ENCODE data around the gene MAP1LC3B.
"Not testable (repeated sequence)": the region's sequence is repeated elsewhere in the genome, so short reads cannot be mapped to it uniquely, and the experiment has no call there.

MAP1LC3B gene

DNA sequence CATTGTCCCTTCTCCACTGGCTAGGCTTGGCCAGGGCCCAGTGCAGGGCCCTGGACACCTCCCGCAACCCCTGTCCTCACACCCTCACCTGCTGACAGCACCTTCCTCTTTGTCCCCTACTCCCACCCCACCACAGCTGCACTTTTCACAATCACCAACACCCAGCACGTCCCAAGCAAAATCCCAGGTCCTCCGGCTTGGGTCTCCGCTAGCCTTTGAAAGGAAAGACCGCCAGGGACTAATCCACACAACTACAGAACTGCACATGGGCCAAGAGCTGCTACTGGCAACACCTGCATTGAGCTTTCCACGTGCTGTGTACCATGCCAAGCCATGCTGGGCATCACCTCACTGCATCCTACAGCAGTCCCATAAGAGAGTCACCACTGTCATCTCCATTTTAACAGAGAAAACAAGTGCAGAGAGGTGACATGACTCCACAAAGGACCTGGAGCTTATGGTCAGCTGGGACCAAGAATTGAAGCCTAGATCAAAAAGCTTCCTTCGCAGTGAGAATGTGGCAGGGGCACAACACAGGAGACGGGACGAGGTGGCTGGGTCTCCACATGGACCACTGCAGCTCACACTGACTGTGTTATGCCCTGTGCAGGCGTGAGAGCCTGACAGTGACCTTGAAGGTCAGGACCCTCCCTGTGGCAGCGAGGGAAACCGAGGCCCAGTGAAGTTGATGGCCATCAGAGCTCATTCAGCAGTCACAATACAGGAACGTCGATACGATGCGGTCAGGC is 31.1 kb upstream of the MAP1LC3B start:
- no peak for DNase-seq (ENCODE audit: low read depth in 2 of 2)

DNA sequence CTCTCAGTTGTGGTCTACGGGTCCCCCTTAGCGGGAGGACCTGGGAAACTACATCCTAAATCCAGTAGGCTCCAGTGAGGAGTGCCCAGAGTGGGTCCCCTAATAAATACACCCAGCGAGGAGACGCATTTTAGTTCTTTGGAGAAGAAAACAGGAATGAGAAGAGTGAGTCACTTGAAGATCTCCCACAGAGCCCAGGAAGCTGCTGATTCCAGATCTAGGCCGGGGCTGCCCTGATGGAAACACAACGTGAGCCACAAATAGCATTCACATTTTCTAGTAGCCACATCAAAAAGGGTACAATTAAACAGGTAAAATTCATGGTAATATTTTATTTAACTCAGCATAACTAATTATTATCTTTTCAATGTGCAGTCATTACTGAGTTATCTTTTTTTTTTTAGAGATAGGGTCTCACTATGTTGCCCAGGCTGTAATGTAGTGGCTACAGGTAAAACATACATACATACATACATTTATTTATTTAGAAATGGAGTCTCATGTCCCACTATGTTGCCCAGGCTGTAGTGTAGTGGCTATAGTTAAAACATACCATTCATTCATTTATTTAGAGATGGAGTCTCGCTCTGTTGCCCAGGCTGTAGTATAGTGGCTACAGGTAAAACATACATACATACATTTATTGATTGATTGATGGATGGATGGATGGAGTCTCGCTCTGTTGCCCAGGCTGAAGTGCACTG is 30.1 kb upstream of the MAP1LC3B start:
- DNase-seq (ENCODE audit: low read depth in 2 of 2): no peak

DNA sequence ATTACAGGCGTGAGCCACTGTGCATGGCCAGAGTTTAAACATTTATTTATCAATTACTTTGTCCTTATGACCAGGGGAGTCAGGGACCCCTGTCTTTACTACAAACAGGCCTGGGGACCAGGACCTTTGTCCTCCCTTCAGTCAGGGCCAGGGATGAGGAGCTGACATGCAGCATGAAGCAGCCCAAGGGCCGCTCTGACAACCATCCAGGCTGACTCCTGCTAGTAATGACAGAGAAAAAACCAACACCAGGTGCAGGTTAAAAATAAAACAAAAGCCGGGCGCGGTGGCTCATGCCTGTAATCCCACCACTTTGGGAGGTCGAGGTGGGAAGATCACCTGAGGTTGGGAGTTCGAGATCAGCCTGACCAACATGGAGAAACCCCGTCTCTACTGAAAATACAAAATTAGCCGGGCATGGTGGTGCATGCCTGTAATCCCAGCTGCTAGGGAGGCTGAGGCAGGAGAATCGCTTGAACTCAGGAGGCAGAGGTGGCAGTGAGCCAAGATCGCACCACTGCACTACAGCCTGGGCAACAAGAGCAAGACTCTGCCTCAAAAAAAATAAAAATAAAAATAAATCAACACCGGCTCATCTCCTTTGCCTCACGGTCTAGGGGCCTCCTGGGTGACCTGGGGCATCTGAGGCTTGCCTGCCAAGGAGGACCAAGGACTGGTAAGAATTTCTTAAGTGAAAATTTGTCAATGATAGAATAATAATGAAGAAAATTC is 29.1 kb upstream of the MAP1LC3B start:
- not testable (repeated sequence) for DNase-seq (ENCODE audit: low read depth in 2 of 2)

DNA sequence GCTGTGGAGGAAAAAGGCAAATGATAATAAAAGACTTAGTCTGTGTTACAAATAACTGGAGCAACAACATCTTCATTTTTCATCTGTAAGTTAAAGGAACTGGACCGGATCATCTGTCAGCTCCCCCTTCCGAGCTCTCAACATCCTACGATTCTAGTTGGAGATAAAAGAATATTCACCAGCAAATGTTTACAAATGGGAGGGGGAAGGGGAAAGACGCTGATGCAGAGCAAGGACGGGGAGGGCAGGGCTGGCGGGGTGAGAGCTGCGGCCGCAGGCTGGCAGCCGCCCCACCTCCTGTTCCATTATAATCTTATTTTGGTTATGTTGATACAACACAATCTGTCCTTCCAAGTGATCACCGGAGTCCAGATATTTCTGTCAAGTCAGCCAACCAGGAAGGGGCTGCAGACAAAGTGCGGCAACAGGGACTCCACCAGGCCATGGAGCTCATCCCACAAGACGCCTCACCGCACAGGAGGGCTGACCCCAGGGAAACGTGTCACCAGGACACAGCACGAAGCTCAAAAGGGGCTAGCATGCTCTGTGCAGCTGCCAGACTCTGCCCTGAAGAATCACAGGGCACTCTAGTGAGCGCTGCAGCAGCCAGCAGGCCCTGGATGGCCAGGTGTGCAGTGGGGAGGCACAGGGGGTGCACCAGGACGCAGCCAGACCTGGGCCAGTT is 28.2 kb upstream of the MAP1LC3B start:
- DNase-seq (ENCODE audit: low read depth in 2 of 2): no peak

DNA sequence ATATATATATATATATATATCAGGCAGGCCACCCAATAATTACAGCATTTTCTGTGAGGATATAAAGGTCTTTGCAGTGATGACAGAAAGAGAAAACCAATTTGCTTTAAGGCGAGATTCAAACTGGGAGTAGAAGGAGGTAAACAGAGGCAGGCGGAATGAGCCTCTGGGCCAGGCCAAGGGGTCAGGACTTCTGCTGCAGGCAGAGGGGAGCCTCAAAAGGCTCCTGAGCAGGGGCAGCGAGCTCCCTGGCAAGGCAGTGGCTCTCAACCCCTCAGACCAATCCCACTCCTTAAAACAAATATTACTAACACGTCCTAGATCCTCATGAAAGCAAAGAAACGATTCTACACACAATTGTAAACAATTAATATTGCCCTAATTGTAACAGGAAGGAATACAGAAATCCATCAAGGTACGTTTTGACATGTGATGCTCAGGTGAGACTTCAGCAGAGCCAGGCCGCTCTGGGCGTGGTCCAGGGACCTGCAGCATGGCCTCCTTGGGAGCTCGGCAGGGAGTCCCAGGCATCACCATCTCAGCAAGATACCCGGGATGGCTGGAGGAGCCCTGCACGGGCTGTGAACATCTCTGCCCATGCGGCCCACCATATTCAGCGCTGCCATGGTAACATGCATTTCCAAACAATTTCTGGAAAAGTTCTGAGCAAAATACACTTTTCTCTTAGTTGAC is 27.0 kb upstream of the MAP1LC3B start:
- no peak for DNase-seq (ENCODE audit: low read depth in 2 of 2)

DNA sequence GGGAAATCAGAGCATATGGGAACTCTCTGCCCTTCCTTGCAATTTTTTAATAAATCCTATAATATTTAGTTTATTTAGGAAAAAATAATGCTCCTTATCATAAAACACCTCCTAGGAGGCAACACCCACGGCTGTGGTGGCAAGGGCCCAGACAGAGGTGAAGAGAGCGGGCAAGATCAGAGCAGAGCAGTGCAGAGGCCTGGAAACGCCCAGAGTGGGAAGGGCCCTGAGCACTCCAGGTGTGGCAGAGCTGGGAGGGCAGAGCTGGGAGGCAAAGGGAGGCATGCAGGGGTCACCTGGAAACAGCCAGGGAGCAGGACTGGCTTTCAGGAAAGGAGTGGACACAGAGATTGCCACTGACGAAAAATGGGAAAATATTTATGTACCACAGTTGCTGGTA is 25.8 kb upstream of the MAP1LC3B start:
- DNase-seq (ENCODE audit: low read depth in 2 of 2): no peak

DNA sequence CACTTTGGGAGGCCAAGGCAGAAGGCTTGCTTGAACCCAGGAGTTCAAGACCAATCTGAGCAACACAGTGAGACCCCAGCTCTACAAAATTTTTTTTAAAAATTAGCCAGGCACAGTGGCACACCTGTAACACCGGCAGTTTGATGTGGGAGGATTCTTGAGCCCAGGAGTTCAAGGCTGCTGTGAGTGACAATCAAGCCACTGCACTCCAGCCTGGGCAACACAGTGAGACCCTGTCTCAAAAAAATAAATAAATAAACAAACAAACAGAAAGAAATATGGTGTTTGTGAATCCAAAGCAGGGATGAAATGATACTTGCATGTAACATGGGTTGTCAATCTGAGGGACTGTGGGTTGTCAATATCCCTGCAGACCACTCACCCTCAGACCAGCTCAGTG is 25.2 kb upstream of the MAP1LC3B start:
- no peak for DNase-seq (ENCODE audit: low read depth in 2 of 2)

DNA sequence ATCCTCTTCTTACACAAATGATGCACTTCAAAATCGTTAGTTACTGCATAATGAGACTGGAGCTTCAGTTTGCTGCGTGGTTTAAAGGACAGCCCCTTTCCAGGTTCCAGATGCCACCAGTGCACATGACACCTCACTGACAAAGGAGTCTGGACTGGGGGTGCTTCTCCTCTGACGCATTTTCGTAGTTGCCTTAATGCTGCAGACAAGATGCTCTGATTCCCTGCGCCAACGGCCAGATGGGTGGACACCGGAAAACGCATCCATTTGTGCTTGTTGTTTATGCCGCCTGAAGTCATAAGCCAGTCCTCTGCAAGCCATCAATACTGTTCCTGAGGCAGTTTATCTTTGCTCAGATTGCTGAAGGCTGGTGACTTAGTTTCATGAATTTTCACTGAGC is 24.6 kb upstream of the MAP1LC3B start:
- no peak for DNase-seq (ENCODE audit: low read depth in 2 of 2)

DNA sequence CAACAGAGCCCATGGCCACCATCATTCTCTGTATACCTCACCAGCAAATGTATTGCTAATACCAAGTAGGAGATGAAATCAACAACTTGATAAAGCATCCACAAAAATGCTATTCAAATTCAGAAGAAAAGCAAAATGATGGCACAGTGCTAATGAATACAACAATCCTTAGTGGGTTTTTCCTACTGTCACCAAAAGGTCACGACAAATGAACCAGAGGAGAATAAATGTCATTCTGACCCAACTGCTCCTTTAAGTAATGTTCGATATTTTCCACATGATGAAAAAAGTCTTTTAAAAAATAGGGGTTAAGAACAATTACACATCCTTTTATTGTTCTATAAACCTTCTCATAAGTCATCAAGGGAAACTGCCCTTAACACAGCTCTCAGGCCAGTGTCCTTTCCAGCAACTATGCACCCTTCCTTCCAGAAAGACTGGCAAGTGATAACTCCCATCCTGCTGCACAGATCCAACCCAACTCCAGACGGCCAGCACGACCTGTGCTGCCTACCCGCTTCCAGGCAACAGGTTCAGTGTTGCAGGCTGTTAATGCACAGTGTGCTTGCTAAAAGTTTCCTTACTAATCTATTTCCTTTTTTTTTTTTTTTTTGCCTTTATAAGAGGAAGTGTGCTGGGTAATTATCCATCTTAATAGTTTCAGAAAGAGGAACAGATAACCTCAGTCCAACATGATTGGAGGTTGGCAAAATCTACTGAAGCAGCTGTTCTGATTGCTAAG is 23.9 kb upstream of the MAP1LC3B start:
- DNase-seq (ENCODE audit: low read depth in 2 of 2): no peak

DNA sequence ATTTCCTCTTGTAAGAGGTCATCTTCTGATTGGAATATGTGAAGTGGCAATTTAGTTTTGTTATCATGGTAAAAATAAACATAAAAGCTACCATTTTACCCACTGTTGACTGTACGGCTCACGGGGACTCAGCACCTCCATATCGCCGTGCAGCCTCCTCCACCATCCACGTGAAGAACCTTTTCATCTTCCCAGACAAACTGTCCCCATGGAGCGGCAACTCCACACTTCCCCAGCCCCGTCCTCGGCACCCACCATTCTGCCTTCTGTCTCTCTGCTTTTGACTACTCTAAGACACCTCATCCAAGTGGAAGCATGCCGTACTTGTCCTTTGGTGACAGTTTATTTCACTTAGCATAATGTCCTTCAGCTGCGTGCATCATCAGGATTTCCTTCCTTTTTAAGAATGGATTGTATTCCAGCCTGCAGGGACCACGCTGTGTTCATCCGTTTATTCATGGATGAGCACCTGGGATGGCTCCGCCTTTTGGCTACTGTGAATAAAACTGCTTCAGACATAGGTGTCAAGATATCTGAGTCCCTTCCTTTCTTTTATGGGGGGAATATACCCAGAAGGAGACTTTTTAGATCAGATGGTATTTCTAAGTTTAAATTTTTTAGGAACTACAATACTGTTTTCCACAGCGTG is 22.9 kb upstream of the MAP1LC3B start:
- no peak for DNase-seq (ENCODE audit: low read depth in 2 of 2)

DNA sequence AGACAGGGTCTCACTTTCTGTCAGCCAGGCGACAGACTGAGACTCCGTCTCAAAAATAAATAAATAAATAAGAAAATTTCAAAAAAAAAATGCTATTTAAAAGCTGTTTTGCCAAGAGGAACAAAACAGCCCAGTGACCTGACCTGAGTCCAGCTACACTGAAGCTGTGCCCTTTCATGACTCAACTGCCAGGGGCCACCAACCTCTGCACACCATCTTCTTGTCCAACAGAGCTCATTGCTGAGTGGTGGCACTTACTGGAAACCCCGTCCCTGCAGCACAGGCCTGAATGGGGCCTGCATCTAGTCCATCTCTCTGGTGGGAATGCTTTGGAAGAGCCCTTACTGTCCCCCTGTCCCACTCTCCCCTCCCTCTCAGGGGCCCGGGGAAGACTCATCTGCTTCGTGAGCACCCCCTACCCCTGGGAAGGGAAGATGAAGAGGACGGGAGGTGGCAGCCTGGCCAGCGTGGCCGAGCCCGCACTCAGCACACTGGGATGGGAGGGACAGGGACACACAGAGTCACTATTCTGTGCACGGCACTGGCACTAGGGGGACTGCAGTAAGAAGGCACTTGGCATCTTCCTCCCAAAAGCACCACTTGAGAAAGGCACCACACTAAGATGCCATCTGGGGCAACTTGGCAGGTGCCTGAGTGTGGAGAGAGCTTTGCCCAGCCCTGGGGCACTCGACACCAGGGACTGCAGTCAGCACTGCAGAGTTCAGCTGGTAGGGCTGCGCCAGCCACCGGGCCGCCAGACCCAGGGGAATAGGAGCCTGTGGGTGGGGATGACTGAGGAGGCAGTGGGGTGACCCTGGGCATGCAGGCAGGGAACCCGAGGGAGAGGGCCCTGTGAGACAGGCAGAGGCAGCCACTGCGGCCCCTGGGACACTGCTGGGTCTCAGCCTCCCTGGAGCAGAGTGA is 22.1 kb upstream of the MAP1LC3B start:
- DNase-seq (ENCODE audit: low read depth in 2 of 2): no peak

DNA sequence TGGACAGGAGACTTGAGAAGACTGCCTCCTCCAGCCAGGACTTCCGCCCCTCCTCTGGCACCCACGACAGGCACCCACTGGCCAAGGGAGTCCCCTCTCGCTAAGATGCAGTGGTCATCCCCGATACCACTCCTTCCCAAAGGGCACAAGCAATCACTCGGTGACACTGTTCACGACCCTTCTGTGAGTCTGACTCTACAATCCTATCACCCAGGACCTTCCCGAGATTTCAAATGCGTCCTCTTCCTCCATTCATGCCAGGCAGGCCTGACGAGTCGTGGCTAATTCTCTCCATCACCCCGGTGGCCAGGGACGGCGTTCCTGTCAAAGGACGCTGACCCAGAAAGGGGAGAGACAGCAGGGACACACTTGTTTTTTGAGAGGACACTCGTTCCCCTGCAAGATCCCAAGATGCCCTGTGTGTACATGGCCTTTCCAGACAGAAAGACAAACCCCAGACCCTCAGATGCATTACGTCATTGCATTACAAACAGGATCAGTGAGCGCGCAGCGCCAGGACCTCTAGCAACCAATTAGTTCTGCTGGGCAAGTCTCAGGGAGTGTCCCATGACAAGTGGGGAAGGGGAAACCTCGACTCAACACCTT is 20.8 kb upstream of the MAP1LC3B start:
- no peak for DNase-seq (ENCODE audit: low read depth in 2 of 2)

DNA sequence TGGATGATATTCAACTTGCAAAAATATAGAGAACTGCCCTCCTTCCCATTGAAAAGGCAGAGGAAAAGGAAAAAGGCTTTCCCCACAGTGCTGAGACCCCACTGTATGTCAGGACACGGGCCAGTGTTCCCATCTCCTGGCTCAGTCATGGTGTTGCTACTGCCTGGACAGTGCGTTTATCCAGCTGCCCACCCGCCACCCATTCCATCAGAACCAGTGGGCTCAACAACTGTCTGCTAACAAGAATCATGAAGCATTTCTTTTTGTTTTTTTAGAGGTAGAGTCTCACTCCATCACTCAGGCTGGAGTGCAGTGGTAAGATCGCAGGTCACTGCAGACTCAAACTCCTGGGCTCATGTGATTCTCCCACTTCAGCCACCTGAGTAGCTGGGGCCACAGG is 19.8 kb upstream of the MAP1LC3B start:
- no peak for DNase-seq (ENCODE audit: low read depth in 2 of 2)

DNA sequence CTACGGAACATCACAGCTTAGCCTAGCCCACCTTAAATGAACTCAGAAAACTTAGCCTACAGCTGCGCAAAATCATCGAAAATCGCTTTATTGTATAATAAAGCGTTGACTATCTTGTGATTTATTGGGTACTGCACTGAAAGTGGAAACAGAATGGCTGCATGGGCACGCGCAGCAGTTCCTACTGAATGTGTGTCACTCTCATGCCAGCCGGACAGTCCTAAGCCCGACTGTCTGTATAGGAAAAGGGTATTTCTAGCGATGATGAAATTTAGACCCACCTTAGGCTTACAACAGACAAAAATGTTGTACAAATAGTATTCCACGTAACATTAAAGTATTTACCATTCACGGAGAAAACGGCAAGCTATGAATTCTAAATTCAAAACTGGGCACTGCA is 17.8 kb upstream of the MAP1LC3B start:
- DNase-seq (ENCODE audit: low read depth in 2 of 2): no peak

DNA sequence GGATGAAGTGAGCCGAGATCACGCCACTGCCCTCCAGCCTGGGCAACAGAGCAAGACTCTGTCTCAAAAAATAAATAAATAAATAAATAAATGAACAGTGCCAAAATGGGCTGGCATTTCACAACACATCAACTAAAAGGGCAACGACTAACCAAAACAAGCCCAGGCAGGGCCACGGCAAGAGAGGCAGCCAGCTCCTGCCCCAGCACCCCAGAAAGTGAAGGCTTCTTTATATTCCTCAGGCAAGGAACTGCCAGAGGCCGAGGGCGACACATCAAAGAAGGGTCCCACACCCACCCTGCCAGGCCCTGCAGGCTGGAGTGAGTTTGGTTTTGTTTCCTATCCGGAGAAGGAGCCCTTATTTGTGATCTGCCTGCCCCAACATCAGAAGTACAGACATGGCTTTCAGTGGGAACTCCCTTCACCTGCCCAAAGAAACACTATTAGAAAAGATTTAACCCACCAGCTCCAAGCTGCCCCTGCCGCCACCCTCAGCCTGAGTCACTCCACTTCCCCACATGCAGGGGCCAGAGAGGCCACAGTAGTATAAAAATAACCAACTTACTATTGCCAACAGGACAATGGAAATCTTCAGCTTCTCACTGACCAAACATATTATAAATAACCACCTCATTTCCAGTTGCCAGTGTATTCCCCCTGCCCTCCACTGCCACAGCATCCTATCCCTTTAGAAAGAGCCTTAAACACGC is 16.6 kb upstream of the MAP1LC3B start:
- no peak for DNase-seq (ENCODE audit: low read depth in 2 of 2)

DNA sequence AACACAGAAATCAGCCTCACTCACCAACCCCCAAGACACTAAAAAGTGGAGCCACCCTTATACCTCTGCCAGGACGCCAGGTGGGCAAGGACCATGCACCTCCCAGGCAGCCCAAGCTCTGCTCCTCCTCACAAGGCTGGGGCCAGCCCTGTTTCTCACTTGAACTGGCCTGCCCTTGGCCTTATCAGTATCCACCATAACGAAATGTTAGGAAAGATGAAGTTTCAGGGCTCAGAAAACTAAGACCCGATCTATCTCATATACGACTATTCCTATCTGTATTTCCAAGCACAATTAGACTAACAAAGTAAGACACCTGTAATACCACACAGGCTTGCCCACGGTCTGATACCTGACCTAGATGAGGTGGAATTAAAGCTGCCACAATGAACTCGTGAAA is 15.5 kb upstream of the MAP1LC3B start:
- DNase-seq (ENCODE audit: low read depth in 2 of 2): no peak

DNA sequence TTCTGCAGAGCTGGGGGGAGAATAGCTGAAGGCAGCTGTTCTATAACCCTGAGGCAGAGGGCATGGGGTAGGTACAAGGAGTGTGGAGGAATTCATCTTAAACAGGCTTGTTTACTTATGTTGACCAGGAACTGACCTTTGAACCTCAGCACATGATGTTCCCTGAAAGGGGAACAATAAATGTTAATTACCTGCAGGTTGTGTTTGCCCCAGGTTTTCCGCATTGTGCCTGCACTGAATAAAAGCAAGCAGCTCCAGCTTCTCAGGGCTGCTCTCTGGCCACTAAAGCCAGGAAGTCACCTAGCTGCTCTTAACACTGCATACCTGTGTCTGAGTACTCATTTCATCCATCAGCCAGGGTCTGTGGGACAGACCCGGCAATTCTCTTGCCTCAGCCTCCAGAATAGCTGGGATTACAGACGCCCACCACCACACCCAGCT is 12.8 kb upstream of the MAP1LC3B start:
- DNase-seq (ENCODE audit: low read depth in 2 of 2): not testable (repeated sequence)

DNA sequence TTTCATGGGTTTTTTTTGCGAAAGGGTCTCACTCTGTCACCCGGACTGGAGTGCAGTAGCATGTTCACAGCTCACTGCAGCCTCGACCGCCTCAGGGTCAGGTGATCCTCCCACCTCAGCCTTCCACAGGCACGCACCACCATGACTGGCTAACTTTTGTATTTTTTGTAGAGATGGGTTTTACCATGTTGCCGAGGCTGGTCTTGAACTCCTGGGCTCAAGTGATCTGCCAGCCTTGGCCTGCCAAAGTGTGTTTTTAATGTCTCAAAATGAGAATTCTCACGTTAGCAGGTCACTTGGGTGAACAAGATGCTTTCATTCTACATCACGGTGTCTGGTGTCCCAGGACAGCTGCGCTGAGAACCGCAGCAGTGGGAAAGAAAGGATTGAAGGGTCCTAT is 11.7 kb upstream of the MAP1LC3B start:
- DNase-seq (ENCODE audit: low read depth in 2 of 2): no peak

All from fibroblast of skin of left quadriceps (primary cell).